Activated naive CD4-positive, alpha-beta T cell treated with anti-CD3 and anti-CD28 coated beads, Interleukin-2, amount 50 U/mL, for 72 hours (primary cell): ENCODE measurements around the gene GPBP1L1. TPM values are rescaled to one million over a fixed set of nuclear protein-coding genes. Genes with fewer than 3 reads are reported as not detected.

Experiments used
- ATAC-seq, 2 donors: fragments of 150-1000 bp; cut with Tn5 transposase; 2 replicates each; pipeline ENCODE4 v1.10.0; 2021; ENCODE audit warnings: mild to moderate bottlenecking in 2 of 2, moderate library complexity in 2 of 2
- DNase-seq, 2 donors: peaks; one replicate each; pipeline ENCODE4 v3.0.0; 2021 to 2022; ENCODE audit warnings: low spot score in 2 of 2
- H3K27ac Mint-ChIP-seq, 2 donors: one replicate each; pipeline ENCODE4 v1.8.0; 2022; ENCODE audit warnings: mild to moderate bottlenecking in 2 of 2, mixed read lengths in 2 of 2
- H3K36me3 Mint-ChIP-seq, 2 donors: one replicate each; pipeline ENCODE4 v1.8.0; 2022; ENCODE audit warnings: mixed read lengths in 2 of 2
- H3K9me3 Mint-ChIP-seq, 2 donors: one replicate each; pipeline ENCODE4 v1.8.0; 2022; ENCODE audit warnings: mixed read lengths in 2 of 2
- total RNA-seq, 2 donors: library from RNA; stranded (reverse); gene quantifications; one replicate each; pipeline ENCODE4 v1.2.3, GENCODE V29; 2022

GPBP1L1 gene
- total RNA-seq, 2 donors from 2014 or later = 102 to 145 TPM

DNA sequence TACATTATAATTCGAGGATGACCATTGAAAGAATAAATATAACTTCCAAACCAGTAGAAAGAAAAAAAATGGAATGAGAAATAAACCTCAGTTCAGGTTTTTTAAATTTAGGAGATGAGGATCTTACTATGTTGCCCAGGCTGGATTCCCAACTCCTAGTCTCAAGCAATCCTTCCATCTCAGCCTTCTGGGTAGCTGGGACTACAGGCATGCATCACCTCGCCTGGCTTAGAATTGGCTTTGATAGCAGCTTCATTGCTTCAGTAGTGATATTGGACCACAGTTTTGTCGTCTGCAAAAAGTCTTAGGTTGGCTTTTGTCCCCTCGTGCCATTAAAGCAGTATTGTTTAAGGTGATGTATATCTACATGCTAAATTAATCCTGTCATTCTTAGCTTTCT lies 99.6 kb downstream of the GPBP1L1 start:
- Mint-ChIP-seq H3K27ac (peak overlapping the region; percentile 79 to 99), H3K9me3 (no peaks in the 10 kb centered on the region), H3K36me3 (peaks cover 15 to 26% of the 10 kb centered on the region in 2 donors)
- ATAC-seq (no peak), DNase-seq (no peak)

DNA sequence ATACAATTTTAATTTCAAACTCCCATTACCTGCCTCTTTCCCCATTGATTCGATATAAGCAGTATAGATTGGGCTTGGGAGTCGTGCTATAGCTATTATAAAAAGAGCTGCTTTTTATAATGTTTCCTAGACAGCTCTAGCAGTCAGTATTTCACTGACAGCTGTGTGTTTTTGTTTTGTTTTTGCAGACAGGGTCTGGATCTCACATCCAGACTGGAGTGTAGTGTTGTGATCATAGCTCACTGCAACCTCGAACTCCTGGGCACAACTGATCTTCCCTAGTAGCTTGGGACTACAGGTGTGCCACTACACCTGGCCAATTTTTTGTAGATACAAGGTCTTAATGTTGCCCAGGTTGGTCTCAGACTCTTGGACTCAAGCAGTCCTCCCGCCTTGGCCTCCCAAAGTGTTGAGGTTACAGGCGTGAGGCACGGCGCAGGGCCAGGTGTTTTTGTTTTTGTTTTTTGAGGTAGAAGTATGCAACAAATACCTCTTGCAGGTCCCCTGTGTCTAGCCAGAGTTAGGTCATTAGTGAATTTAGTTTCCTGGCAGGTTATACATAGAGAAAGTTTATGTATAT lies 100.7 kb downstream of the GPBP1L1 start:
- DNase-seq = peak in 1 of 2 donors; percentile 23
- Mint-ChIP-seq H3K27ac (peak overlapping the region; percentile 92 to 96), H3K9me3 (no peaks in the 10 kb centered on the region), H3K36me3 (peaks cover 15 to 26% of the 10 kb centered on the region in 2 donors)
- no peak for ATAC-seq

DNA sequence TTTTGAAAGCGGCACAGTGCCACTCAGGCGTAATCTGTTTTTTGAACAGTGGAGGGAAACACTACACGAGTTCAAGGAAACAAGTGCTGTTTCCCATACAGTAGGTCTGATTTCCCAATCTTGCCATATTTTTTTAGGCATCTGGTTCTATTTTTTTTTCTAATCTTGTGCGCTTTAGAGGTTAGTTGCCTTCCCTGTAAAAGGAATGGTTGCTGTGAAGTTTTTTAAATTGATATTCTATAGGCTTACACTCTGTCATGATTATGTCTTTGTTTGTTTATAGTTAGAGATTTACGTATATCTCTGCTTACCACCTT lies 101.3 kb downstream of the GPBP1L1 start:
- H3K36me3 Mint-ChIP-seq = peaks cover 15 to 26% of the 10 kb centered on the region in 2 donors
- DNase-seq = no peak
- H3K9me3 Mint-ChIP-seq = no peaks in the 10 kb centered on the region
- peak overlapping the region; percentile 92 to 96 for H3K27ac Mint-ChIP-seq
- ATAC-seq = no peak

DNA sequence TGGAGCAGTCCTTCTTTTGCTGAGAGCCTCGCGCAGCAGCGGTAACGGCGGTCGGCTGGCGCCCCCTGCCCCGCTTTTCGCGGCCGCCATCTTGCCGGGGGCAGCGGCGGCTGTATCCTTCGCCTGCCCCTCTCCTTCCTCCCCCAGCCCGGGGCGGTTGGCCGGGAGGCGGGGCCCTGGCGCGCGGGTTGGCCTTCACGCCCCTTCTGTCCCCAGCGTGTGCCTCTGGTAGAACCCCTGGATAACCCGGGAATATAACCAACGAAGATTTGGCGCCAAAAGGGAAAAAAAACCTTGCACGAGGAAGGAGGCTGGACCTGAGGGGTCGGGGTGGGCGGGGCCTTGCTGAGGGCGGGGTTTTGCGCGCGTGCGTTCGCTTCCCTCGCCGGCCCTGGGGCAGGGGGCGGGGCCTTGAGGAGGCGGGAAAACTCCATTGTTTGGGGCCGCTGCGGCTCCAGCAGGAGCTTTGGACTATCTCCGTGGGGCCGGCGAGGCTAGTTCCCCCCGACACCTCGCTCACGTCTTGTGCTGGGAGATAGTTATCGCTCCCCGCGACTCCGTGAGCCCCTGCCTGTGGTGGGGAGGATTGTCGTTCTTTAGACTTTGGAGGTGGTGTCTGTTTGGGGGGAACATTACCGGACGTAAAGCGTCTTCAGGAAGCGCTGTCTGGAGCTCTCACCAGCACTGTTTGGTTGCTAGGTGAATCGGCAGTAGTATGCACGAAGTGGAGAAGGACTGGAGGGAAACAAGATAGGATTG lies 101.8 kb downstream of the GPBP1L1 start:
- Mint-ChIP-seq H3K36me3 (peaks cover 15 to 26% of the 10 kb centered on the region in 2 donors), H3K27ac (peak overlapping the region; percentile 92 to 99), H3K9me3 (no peaks in the 10 kb centered on the region)
- DNase-seq = peak; percentile 86 to 88
- peak; percentile 48 to 56 for ATAC-seq

DNA sequence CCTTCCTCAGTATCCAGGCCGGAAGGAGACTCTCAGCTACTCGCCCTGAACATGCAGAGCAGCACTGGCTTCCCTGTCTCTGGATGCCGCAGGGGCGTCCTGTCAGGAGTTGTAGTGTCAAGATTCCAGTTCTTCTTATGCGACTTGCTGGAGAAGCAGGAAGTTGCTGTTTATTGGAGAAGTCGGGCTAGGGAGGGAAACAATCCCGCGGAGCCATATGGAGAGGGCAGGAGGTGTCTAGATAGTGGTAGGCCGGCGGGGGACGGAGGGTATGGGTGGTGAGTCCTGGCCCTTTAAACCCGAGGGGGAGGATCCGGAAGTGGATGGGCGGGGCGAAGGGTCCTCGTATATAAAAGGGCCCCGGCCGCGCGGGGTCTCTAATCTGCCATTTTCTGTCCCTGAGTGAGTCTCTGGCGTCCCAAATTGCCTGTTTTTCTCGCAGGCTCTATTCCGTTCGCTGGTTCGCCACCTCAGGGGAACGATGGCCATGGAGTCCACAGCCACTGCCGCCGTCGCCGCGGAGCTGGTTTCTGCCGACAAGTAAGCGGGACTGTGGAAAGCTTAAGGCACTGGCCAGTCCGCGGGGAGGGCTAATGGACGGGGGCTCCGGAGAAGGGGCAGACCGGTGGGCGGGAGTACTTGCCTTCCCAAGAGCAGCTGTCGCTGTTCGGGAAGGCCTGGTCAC lies 102.5 kb downstream of the GPBP1L1 start, which contains the start of gene NASP:
TSS of gene NASP (plus strand) at position 376 of the 685 bp plus-strand sequence. CDS start at position 482, 106 bp downstream.
- Mint-ChIP-seq H3K27ac (peak within 1 kb of the TSS; percentile 92 to 99), H3K9me3 (no peaks in the 10 kb centered on the region), H3K36me3 (peaks cover 15 to 26% of the 10 kb centered on the region in 2 donors)
- peak; percentile 91 to 96 for DNase-seq
- ATAC-seq = peak; percentile 70 to 72

DNA sequence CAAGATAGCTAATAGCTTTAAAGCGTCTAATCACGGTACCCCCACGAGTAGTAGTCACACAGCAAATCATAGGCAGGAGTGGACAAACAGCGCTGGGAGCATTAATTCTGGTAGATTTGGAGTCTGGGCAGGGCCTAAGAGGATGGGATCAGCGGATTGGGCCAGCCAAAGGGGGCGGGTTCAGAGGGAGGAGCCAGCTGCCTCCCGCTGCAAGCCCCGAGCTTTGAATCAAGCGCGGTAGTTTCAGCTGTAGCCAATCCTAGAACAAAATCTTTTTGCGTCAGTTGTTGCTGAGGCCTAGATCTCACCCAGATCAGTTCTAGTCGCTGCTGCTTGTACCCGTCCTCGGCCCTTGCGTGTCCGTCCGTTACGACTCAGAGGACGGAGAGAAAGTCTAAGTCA lies 103.1 kb downstream of the GPBP1L1 start:
- Mint-ChIP-seq H3K27ac (peak overlapping the region; percentile 92 to 99), H3K36me3 (peaks cover 15 to 26% of the 10 kb centered on the region in 2 donors), H3K9me3 (no peaks in the 10 kb centered on the region)
- DNase-seq (peak; percentile 89 to 91), ATAC-seq (peak; percentile 78 to 83)

Other genes starting within 250 kb of the GPBP1L1 start
- gene TESK2, start 195.4 kb downstream of the GPBP1L1 start, total RNA-seq = 10 to 100 TPM in 1 of 2 donors, 1 to 10 TPM in 1; 4.5 to 12.9 TPM
- 1 to 10 TPM; 2.6 to 4.9 TPM for gene CCDC163, start 186.5 kb downstream of the GPBP1L1 start, total RNA-seq
- 1 to 10 TPM; 2.0 to 6.4 TPM for gene MMACHC, start 186.2 kb downstream of the GPBP1L1 start, total RNA-seq
- gene PRDX1, start 164.6 kb downstream of the GPBP1L1 start, total RNA-seq = 100 to 1,000 TPM; 577 to 596 TPM
- 100 to 1,000 TPM; 153 to 177 TPM for gene AKR1A1, start 135.7 kb downstream of the GPBP1L1 start, total RNA-seq
- 100 to 1,000 TPM; 178 to 319 TPM for gene NASP, start 102.5 kb downstream of the GPBP1L1 start, total RNA-seq
- 1 to 10 TPM; 2.6 to 3.6 TPM for gene CCDC17, start 62.5 kb downstream of the GPBP1L1 start, total RNA-seq
- gene TMEM69, start 1.6 kb upstream of the GPBP1L1 start, total RNA-seq = 10 to 100 TPM; 26.2 to 38.9 TPM
- 10 to 100 TPM; 13.8 to 16.3 TPM for gene IPP, start 64.1 kb upstream of the GPBP1L1 start, total RNA-seq
- 10 to 100 TPM; 22.3 to 39.6 TPM for gene MAST2, start 117.1 kb upstream of the GPBP1L1 start, total RNA-seq